Loucy (cell line): Measurements from ENCODE around the gene DEK.
A peak's percentile ranks its signal among the peaks of the same experiment; 100 is the strongest.
"Not testable (repeated sequence)": the region's sequence is repeated elsewhere in the genome, so short reads cannot be mapped to it uniquely, and the experiment has no call there.

Experiments
- H2AFZ ChIP-seq: fragments of 200-600 bp; sonication (generic); 2 replicates; pipeline ENCODE4 v1.6.0; 2016; ENCODE audit warnings: antibody characterized with exemption, mild to moderate bottlenecking, low read length, moderate library complexity
- H3F3A ChIP-seq: fragments of 200-600 bp; 2 replicates; pipeline ENCODE4 v1.6.0; 2016; ENCODE audit warnings: antibody characterized with exemption, low read depth, mild to moderate bottlenecking
- H3K27me3 ChIP-seq: fragments of 200-600 bp; sonication (generic); 2 replicates; pipeline ENCODE4 v1.6.1; 2014; ENCODE audit warnings: low read length, mild to moderate bottlenecking; ENCODE audit not compliant: insufficient read depth, poor library complexity, severe bottlenecking
- H3K36me3 ChIP-seq: fragments of 200-600 bp; sonication (generic); 2 replicates; pipeline ENCODE4 v1.6.1; 2016; ENCODE audit warnings: low read length; ENCODE audit not compliant: insufficient read depth
- H3K4me1 ChIP-seq: fragments of 200-600 bp; sonication (generic); 2 replicates; pipeline ENCODE4 v1.5.1; 2014; ENCODE audit warnings: low read length, mild to moderate bottlenecking; ENCODE audit not compliant: insufficient read depth, poor library complexity, severe bottlenecking
- H3K4me2 ChIP-seq: fragments of 200-600 bp; sonication (generic); 2 replicates; pipeline ENCODE4 v1.6.0; 2014; ENCODE audit warnings: antibody characterized with exemption, low read length, low read depth, mild to moderate bottlenecking; ENCODE audit not compliant: poor library complexity, severe bottlenecking
- H3K4me3 ChIP-seq: fragments of 200-600 bp; sonication (generic); 2 replicates; pipeline ENCODE4 v1.5.1; 2014; ENCODE audit warnings: low read length, mild to moderate bottlenecking, mixed read lengths; ENCODE audit not compliant: poor library complexity, severe bottlenecking
- H3K79me2 ChIP-seq: fragments of 200-600 bp; sonication (generic); 2 replicates; pipeline ENCODE4 v1.6.1; 2014; ENCODE audit warnings: low read length; ENCODE audit not compliant: insufficient read depth
- H3K9ac ChIP-seq: fragments of 200-600 bp; sonication (generic); 2 replicates; pipeline ENCODE4 v1.6.0; 2014; ENCODE audit warnings: mild to moderate bottlenecking, low read depth, low read length, moderate library complexity; ENCODE audit not compliant: poor library complexity, severe bottlenecking
- H3K9me2 ChIP-seq: fragments of 200-600 bp; sonication (generic); replicated peaks from 2 replicates; pipeline ENCODE4 v1.6.1; 2016; ENCODE audit warnings: low read depth, low read length, mixed read lengths
- H3K9me3 ChIP-seq: fragments of 200-600 bp; sonication (generic); 2 replicates; pipeline ENCODE4 v1.6.1; 2014; ENCODE audit warnings: mild to moderate bottlenecking, antibody characterized with exemption, low read length, low read depth; ENCODE audit not compliant: insufficient read depth
- H4K20me1 ChIP-seq: fragments of 200-600 bp; sonication (generic); 2 replicates; pipeline ENCODE4 v1.6.0; 2014; ENCODE audit warnings: antibody characterized with exemption, low read length, mild to moderate bottlenecking; ENCODE audit not compliant: insufficient read depth, poor library complexity, severe bottlenecking
- EZH2phosphoT487 ChIP-seq: fragments of 200-600 bp; IDR thresholded peaks from 2 replicates; pipeline ENCODE4 v1.6.1; 2018; ENCODE audit warnings: antibody characterized with exemption, mild to moderate bottlenecking, moderate library complexity, borderline replicate concordance
- TF ChIP-seq, protein P1 (sequence below): fragments of 200-600 bp; sonication (generic); conservative IDR thresholded peaks from 2 replicates; pipeline ENCODE4 v1.5.1; 2014; ENCODE audit warnings: mild to moderate bottlenecking, antibody characterized with exemption, low read length

DEK gene

DNA sequence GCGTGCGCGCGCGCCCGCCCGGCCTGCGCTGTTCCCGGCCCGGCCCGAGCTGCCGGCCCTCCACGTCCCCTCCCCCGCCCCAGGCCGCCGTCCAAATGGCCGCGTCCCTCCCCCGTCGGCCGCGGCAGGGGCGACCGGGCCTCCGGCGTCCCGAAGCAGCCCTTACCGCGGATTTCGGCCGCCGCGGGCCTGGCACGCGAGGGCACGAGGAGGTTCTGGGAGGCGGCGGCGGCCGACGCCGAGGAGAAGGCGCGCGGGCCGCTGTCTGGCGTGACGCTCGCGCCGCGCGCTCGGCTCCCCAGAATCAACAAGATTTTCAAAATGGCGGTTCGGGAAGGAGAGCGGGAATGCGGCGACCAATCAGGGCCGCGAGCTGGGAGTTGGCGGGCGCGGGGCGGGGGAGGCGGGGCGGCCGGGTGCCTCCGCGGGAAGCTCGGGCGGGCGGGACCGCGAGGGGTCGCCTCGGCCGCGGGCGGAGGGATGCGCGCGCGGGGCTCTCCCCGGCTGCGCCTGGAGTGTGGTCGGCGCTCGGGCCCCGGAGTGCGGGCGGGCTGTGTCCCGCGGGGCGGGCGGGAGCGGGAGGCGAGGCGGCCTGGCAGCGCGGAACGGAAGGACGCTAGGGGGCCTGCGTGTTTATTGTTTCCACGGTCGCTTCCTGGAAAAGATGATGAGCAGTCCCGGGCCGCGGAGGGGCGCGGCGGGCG, at the start of gene DEK:
Gene DEK, minus strand, starts transcription at position 312 of the 704 bp plus-strand sequence. CDS start 543 bp downstream, outside the sequence.
- Histone ChIP-seq H3K9me3 (no peaks in the 10 kb centered on the region; the same call in 1 of the 2 replicates), H4K20me1 (peaks cover 44% of the 10 kb centered on the region), H3K4me2 (peak within 1 kb of the TSS; percentile 86), H3F3A (no peaks in the 10 kb centered on the region), H3K4me3 (peak within 1 kb of the TSS; percentile 86), H3K4me1 (peaks cover 57% of the 10 kb centered on the region), H3K9me2 (no peaks in the 10 kb centered on the region), H3K9ac (peak within 1 kb of the TSS; percentile 97), H3K36me3 (0 out of 2 replicates have a peak, but pooled peaks cover 3% of the 10 kb centered on the region), H3K79me2 (peaks cover 56% of the 10 kb centered on the region), H3K27me3 (peaks cover 28% of the 10 kb centered on the region), H2AFZ (peak within 1 kb of the TSS; percentile 81)
- TF ChIP-seq, protein P1, sequence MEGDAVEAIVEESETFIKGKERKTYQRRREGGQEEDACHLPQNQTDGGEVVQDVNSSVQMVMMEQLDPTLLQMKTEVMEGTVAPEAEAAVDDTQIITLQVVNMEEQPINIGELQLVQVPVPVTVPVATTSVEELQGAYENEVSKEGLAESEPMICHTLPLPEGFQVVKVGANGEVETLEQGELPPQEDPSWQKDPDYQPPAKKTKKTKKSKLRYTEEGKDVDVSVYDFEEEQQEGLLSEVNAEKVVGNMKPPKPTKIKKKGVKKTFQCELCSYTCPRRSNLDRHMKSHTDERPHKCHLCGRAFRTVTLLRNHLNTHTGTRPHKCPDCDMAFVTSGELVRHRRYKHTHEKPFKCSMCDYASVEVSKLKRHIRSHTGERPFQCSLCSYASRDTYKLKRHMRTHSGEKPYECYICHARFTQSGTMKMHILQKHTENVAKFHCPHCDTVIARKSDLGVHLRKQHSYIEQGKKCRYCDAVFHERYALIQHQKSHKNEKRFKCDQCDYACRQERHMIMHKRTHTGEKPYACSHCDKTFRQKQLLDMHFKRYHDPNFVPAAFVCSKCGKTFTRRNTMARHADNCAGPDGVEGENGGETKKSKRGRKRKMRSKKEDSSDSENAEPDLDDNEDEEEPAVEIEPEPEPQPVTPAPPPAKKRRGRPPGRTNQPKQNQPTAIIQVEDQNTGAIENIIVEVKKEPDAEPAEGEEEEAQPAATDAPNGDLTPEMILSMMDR: peak; percentile 45; the same call in 1 of the 2 replicates
- TF ChIP-seq EZH2phosphoT487: no peak

DNA sequence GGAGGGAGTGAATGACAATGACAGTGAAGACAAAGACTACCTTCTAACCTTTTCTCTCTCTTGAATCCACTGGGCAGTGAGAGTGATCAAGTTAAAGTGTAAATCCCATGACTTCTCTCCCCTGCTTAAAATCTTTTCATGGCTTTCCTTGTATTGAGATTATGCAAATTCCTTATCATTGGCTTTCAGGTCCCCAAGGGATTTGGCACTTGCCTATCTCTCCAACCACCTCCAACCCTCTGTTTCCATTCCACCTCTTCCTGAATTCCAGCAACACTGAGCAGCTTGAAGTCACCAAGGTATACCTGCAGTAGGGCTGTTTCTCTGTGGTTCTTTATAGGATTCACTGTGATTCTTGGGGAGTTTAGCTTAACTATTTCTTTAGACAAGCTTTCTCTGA, 48.0 kb upstream of the DEK start:
- Histone ChIP-seq H3F3A (no peaks in the 10 kb centered on the region), H3K4me1 (no peaks in the 10 kb centered on the region), H3K79me2 (no peaks in the 10 kb centered on the region), H3K9me2 (no peaks in the 10 kb centered on the region), H3K27me3 (no peaks in the 10 kb centered on the region), H3K36me3 (no peaks in the 10 kb centered on the region), H3K9ac (no peak overlapping the region), H2AFZ (no peak overlapping the region), H3K9me3 (no peaks in the 10 kb centered on the region), H3K4me3 (no peak overlapping the region), H4K20me1 (no peaks in the 10 kb centered on the region), H3K4me2 (no peak overlapping the region)
- TF ChIP-seq, protein P1: no peak

- H3K36me3 ChIP-seq, H3F3A ChIP-seq, H3K79me2 ChIP-seq, H3K4me2 ChIP-seq, H3K9ac ChIP-seq, H3K9me3 ChIP-seq, H3K27me3 ChIP-seq, H4K20me1 ChIP-seq, H3K9me2 ChIP-seq, H2AFZ ChIP-seq, H3K4me3 ChIP-seq, H3K4me1 ChIP-seq: not testable (repeated sequence)
Measured at GRCh38 chr6:18310010-18310409, 45.7 kb upstream of the DEK start.

GRCh38 chr6:18309046-18309445, 44.7 kb upstream of the DEK start:
- TF ChIP-seq EZH2phosphoT487: no peak
- Histone ChIP-seq H3K27me3 (no peaks in the 10 kb centered on the region), H3K9me3 (no peaks in the 10 kb centered on the region), H3K4me3 (no peak overlapping the region), H3K9ac (no peak overlapping the region), H2AFZ (no peak overlapping the region), H3K4me1 (no peaks in the 10 kb centered on the region), H3K36me3 (no peaks in the 10 kb centered on the region), H3K79me2 (no peaks in the 10 kb centered on the region), H3K9me2 (no peaks in the 10 kb centered on the region), H3K4me2 (no peak overlapping the region), H4K20me1 (no peaks in the 10 kb centered on the region), H3F3A (no peaks in the 10 kb centered on the region)
